Skeletal muscle cell (primary cell): Measurements from ENCODE around the gene KLK5.
"Not testable (repeated sequence)": the region's sequence is repeated elsewhere in the genome, so short reads cannot be mapped to it uniquely, and the experiment has no call there.

Source experiments
- DNase-seq: peaks from one replicate; pipeline ENCODE4 v3.0.0-alpha.2; 2010; ENCODE audit warnings: low read depth
- H3K4me3 ChIP-seq: 2 replicates; pipeline ENCODE4 v1.5.1; 2011; ENCODE audit warnings: low read depth, mild to moderate bottlenecking, control low read depth, low read length, moderate library complexity

The KLK5 gene

GRCh38 chr19:50972795-50973376, 20.0 kb upstream of the KLK5 start:
- no peak overlapping the region for H3K4me3 ChIP-seq
- DNase-seq, result no peak

- not testable (repeated sequence) for DNase-seq, H3K4me3 ChIP-seq
Observed at GRCh38 chr19:50969810-50970209, 17.0 kb upstream of the KLK5 start.

GRCh38 chr19:50969413-50969760, 16.5 kb upstream of the KLK5 start, which contains the start of gene KLK6:
TSS of gene KLK6 (minus strand) at chr19:50969591. CDS start at chr19:50968104, 1,487 bp downstream.
- no peak within 1 kb of the TSS for H3K4me3 ChIP-seq
- no peak for DNase-seq

GRCh38 chr19:50968716-50969412, 16.0 kb upstream of the KLK5 start:
- H3K4me3 ChIP-seq, result no peak overlapping the region
- no peak for DNase-seq

- DNase-seq, result no peak
- H3K4me3 ChIP-seq, result no peak overlapping the region
Observed at GRCh38 chr19:50967929-50968715, 15.3 kb upstream of the KLK5 start.

- no peak for DNase-seq
Observed at GRCh38 chr19:50964266-50964665, 11.4 kb upstream of the KLK5 start.

GRCh38 chr19:50963381-50963780, 10.5 kb upstream of the KLK5 start:
- H3K4me3 ChIP-seq, result no peak overlapping the region
- no peak for DNase-seq

More at GRCh38 chr19:50964266-50964665, 11.4 kb upstream of the KLK5 start:
- H3K4me3 ChIP-seq, result no peak overlapping the region

- H3K4me3 ChIP-seq, result no peak overlapping the region
- no peak for DNase-seq
Observed at GRCh38 chr19:50962245-50962644, 9.4 kb upstream of the KLK5 start.

GRCh38 chr19:50959731-50960500, 7.1 kb upstream of the KLK5 start:
- no peak for DNase-seq
- H3K4me3 ChIP-seq, result no peak overlapping the region

GRCh38 chr19:50957587-50957986, 4.7 kb upstream of the KLK5 start:
- DNase-seq, result no peak
- H3K4me3 ChIP-seq, result no peak overlapping the region

- DNase-seq, result no peak
- no peak overlapping the region for H3K4me3 ChIP-seq
Observed at GRCh38 chr19:50949861-50950260, 3.0 kb downstream of the KLK5 start.

- no peak overlapping the region for H3K4me3 ChIP-seq
- DNase-seq, result no peak
Observed at GRCh38 chr19:50947123-50947522, 5.7 kb downstream of the KLK5 start.

GRCh38 chr19:50944795-50945194, 8.0 kb downstream of the KLK5 start:
- no peak overlapping the region for H3K4me3 ChIP-seq
- no peak for DNase-seq

- H3K4me3 ChIP-seq, result no peak overlapping the region
- no peak for DNase-seq
Observed at GRCh38 chr19:50943074-50943828, 9.6 kb downstream of the KLK5 start.

- no peak for DNase-seq
- no peak overlapping the region for H3K4me3 ChIP-seq
Observed at GRCh38 chr19:50939596-50939995, 13.2 kb downstream of the KLK5 start.

GRCh38 chr19:50933640-50934039, 19.2 kb downstream of the KLK5 start:
- no peak for DNase-seq

GRCh38 chr19:50932690-50933083, 20.2 kb downstream of the KLK5 start:
- no peak for DNase-seq

More at GRCh38 chr19:50933640-50934039, 19.2 kb downstream of the KLK5 start:
- H3K4me3 ChIP-seq, result no peak overlapping the region

GRCh38 chr19:50932018-50932689, 20.7 kb downstream of the KLK5 start:
- DNase-seq, result no peak
- H3K4me3 ChIP-seq, result no peak overlapping the region

More at GRCh38 chr19:50932690-50933083, 20.2 kb downstream of the KLK5 start:
- H3K4me3 ChIP-seq, result no peak overlapping the region

- H3K4me3 ChIP-seq, result no peak overlapping the region
- no peak for DNase-seq
Observed at GRCh38 chr19:50931023-50931422, 21.8 kb downstream of the KLK5 start.
